Thymus (tissue), 11 donors: ENCODE results near the gene SRPRB. TPM values are rescaled to one million over a fixed set of nuclear protein-coding genes. Genes with fewer than 3 reads are reported as not detected.

Experiments used
- DNase-seq, 9 donors: peaks; one replicate each; pipeline ENCODE4 v3.0.0-alpha.2; 2013; ENCODE audit warnings: low spot score in 9 of 9, low read depth in 6 of 9, missing footprints in 1 of 9
- H3K27ac ChIP-seq, 2 donors: one replicate each; pipeline ENCODE4 v1.5.1; 2013; ENCODE audit warnings: control low read depth in 1 of 2, low read depth in 1 of 2, low read length in 1 of 2, mild to moderate bottlenecking in 1 of 2, moderate library complexity in 1 of 2
- H3K27me3 ChIP-seq, 2 donors: one replicate each; pipeline ENCODE4 v1.5.1; 2013; ENCODE audit warnings: low read length in 1 of 2; ENCODE audit not compliant: control insufficient read depth in 2 of 2, insufficient read depth in 1 of 2
- H3K36me3 ChIP-seq, 2 donors: one replicate each; pipeline ENCODE4 v1.5.1; 2013; ENCODE audit warnings: low read length in 1 of 2, mild to moderate bottlenecking in 1 of 2, moderate library complexity in 1 of 2; ENCODE audit not compliant: control insufficient read depth in 2 of 2, insufficient read depth in 2 of 2
- H3K4me1 ChIP-seq, 2 donors: one replicate each; pipeline ENCODE4 v1.5.1; 2013; ENCODE audit warnings: low read length in 2 of 2; ENCODE audit not compliant: control insufficient read depth in 2 of 2, insufficient read depth in 2 of 2
- H3K4me3 ChIP-seq, 2 donors: one replicate each; pipeline ENCODE4 v1.5.1; 2013; ENCODE audit warnings: low read length in 2 of 2, control low read depth in 1 of 2, mild to moderate bottlenecking in 1 of 2
- H3K9me3 ChIP-seq, 2 donors: one replicate each; pipeline ENCODE4 v1.5.1; 2013; ENCODE audit warnings: low read length in 1 of 2, mild to moderate bottlenecking in 1 of 2; ENCODE audit not compliant: control insufficient read depth in 2 of 2, insufficient read depth in 1 of 2
- WGBS: extraction: QIAGEN DNeasy Blood & Tissue Kit; methylation state at CpG from one replicate; pipeline ENCODE4 v1.1.7; 2013; 5-methylcytosine and 5-hydroxymethylcytosine counted together
- polyA plus RNA-seq: library from polyadenylated mRNA; stranded (reverse); fragments of 200-250 nt; gene quantifications from one replicate; pipeline ENCODE4 v1.2.3, GENCODE V29; 2013
- total RNA-seq: library from RNA; stranded (reverse); fragments of 120-200 nt; gene quantifications from one replicate; pipeline ENCODE4 v1.2.4, GENCODE V29; 2013
- donor health status: healthy.

SRPRB gene
- total and polyA plus RNA-seq, 2 donors, result 17.7 to 28.0 TPM

GRCh38 chr3:133821767-133822638 lies 16.4 kb downstream of the SRPRB start:
- no peak overlapping the region for H3K4me3 ChIP-seq
- H3K9me3 ChIP-seq, result no peaks in the 10 kb centered on the region
- peaks cover 23 to 46% of the 10 kb centered on the region in 2 donors for H3K36me3 ChIP-seq
- no peaks in the 10 kb centered on the region for H3K27me3 ChIP-seq
- no peaks in the 10 kb centered on the region for H3K4me1 ChIP-seq
- H3K27ac ChIP-seq, result no peak overlapping the region
- DNase-seq, result no peak
- WGBS, result 95% methylated on average over 8 of the region's 8 CpGs

DNA sequence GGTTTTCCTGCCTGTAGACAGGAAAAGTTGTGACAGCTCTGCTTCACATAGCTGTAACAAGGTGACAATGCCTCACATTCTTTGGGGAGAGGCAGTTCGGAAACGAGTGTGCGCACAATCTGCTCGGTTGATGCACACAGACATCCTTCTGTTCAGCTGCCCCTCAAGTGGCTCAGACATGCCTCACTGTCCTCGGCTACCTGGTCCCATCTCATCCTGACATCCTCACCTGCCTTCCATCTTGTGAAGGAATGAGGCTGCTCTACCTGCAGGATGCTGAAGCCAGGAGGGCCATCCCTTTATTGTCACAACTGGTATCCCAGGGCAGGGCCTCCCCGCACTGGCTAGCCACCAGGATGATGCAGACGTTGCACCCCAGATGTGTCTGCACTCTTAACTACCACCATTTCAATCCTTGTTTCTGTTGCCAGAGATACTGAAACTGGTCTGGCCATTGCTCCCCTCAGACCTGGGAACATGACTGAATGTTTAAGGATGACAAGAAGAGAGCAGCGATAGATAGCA lies 19.4 kb downstream of the SRPRB start:
- no peaks in the 10 kb centered on the region for H3K9me3 ChIP-seq
- H3K27me3 ChIP-seq, result no peaks in the 10 kb centered on the region
- 92% methylated on average over 8 of the region's 8 CpGs for WGBS
- no peak for DNase-seq
- H3K36me3 ChIP-seq, result peaks cover 15 to 31% of the 10 kb centered on the region in 2 donors
- H3K4me3 ChIP-seq, result no peak overlapping the region
- no peaks in the 10 kb centered on the region for H3K4me1 ChIP-seq
- H3K27ac ChIP-seq, result no peak overlapping the region

DNA sequence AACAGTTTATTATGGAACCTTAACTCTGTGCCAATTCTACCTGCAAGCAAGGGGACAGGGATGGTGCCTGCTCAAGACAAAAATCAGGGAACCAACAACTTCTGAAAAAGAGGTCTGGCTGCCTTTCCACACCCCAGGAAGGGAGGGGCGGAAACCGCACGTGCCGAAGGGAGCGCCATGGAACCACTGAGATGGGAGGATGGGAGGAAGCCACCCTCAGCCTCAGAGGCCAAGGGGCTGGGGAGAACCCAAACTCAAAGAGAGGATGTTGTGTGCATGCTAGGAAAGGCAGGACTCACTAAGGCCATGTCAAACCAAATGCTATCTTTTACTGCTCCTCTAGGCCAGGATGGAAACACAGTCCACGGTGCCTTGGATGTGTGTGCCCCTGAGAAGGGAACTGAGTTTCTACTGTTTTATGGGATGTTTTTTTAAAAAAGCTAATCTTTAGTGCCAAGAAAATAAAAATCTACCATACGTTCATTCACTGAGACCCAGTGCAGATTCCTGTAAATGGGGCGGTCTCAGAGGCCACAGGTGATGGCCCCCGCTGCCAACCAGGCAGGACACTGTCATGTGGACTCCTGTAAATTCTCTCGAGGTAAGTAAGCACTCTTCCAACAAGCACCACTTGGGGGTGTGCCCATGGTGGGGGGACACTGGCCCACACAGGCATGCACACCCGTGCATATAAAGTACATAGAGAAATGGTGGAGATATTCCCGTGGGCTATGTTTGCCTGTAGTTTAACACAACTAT lies 20.5 kb downstream of the SRPRB start:
- WGBS, result 96% methylated on average over 12 of the region's 12 CpGs
- H3K36me3 ChIP-seq, result peaks cover 7 to 20% of the 10 kb centered on the region in 2 donors

DNA sequence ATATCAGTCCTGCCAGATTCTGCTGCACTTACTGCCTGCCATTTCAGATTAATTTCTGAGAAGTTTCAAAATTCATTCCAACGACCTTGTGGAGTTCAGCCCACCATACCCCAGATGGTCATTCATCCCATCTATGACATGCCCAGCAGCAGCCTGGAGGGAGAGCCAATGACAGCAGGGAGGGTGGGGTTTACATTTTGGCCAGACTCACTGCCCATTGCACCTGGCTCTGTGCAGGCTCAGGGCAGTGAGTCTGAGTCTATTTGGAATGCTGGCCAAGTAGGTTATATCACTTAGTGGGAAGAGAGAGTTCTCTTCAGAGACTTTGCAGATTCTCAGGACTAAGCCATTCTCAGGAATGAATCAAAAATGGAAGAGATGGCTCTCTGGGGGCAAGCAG lies 21.5 kb downstream of the SRPRB start:
- Histone ChIP-seq H3K4me3 (no peak overlapping the region), H3K27me3 (no peaks in the 10 kb centered on the region), H3K27ac (no peak overlapping the region), H3K36me3 (peaks cover 7 to 10% of the 10 kb centered on the region in 2 donors), H3K9me3 (no peaks in the 10 kb centered on the region), H3K4me1 (no peaks in the 10 kb centered on the region)
- 84% methylated on average over 1 of the region's 1 CpG for WGBS
- DNase-seq, result no peak

More for the DNA sequence above, 20.5 kb downstream of the SRPRB start:
- Histone ChIP-seq H3K4me1 (no peaks in the 10 kb centered on the region), H3K4me3 (no peak overlapping the region), H3K9me3 (no peaks in the 10 kb centered on the region), H3K27me3 (no peaks in the 10 kb centered on the region), H3K27ac (no peak overlapping the region)
- no peak for DNase-seq

- peaks cover 5 to 6% of the 10 kb centered on the region in 2 donors for H3K36me3 ChIP-seq
- DNase-seq, result no peak
- H3K9me3 ChIP-seq, result no peaks in the 10 kb centered on the region
- no peak overlapping the region for H3K4me3 ChIP-seq
- 94% methylated on average over 4 of the region's 4 CpGs for WGBS
- H3K27ac ChIP-seq, result no peak overlapping the region
- H3K4me1 ChIP-seq, result no peaks in the 10 kb centered on the region
- H3K27me3 ChIP-seq, result no peaks in the 10 kb centered on the region
Observed at GRCh38 chr3:133827684-133828083, 22.1 kb downstream of the SRPRB start.

DNA sequence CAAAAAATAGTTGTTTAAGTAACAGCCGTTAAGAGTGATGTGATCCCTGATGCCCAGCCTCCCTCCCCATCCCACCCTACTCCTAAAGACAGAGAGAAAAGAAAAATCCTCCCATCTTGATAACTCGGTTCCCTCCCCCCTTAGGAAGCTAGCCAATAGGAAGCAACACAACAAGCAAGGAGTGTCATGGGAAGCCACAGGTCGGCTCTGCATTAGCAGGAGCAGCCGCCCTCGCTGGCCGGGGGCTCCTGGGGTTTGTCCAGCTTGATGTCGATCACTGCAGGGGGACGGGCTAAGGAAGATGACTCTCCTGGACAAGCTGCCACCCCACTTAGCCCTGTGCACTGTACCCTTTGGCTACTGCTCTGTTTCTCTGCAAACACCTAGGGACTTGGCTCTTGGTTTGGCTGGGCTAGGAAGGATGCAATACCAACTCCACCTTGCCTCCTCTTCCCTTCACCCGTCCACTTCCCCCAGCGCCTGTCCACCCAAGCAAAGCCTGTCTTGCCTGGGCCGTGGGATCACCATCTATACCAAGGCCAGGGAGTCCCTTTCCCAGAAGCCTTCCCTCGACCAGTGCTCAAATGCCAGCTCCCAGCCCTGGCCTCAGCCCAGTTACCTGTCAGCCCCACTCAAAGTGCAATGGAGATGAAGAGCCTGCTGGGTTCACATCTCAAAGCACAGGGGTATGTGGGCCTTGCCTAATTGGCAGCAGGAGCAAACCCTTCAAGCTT lies 23.1 kb downstream of the SRPRB start:
- H3K4me3 ChIP-seq, result no peak overlapping the region
- H3K36me3 ChIP-seq, result peaks cover 0 to 2% of the 10 kb centered on the region in 2 donors
- no peaks in the 10 kb centered on the region for H3K27me3 ChIP-seq
- H3K4me1 ChIP-seq, result no peaks in the 10 kb centered on the region
- 94% methylated on average over 12 of the region's 12 CpGs for WGBS
- no peak for DNase-seq
- H3K27ac ChIP-seq, result no peak overlapping the region
- H3K9me3 ChIP-seq, result no peaks in the 10 kb centered on the region

DNA sequence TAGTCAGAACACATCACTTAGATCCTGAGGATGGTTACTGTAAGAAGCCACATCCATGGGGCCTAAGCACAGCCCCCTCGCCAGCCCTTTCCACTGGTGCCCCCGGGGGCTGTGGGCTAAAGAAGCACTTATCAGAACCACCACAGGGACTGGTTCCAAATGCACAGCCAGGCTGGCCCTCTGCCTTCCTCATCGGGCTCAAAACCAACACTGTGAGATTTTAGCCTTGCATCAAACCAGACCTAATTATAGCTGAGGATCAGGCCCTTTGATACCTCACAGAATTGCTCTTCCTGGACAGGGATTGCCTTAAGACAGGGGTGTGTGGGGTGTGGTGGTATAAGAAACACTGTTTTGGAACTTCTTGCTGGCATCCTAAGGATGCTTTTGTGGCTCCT lies 23.7 kb downstream of the SRPRB start:
- no peak for DNase-seq
- 93% methylated on average over 3 of the region's 3 CpGs for WGBS
- Histone ChIP-seq H3K4me1 (no peaks in the 10 kb centered on the region), H3K9me3 (no peaks in the 10 kb centered on the region), H3K36me3 (peaks cover 0 to 2% of the 10 kb centered on the region in 2 donors), H3K4me3 (no peak overlapping the region), H3K27ac (no peak overlapping the region), H3K27me3 (no peaks in the 10 kb centered on the region)

DNA sequence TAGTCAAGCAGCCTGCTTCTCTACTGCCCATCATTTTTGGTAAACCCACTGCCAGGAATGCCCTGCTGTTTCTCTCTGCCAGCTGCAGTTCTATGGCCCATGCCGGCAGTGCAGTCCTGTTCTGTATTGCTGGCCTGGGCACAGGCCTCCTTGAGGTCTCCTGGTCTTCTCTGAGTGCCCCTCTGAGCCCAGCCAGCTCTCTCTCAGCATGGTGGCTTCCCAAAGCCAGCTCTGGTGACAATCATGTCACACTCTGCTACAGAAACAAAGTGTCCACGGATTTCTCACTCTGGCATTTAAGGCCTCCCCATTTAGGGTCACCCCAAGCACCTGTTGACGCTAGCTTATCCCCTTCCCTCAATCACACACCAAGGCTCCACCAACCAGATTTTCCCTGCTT lies 24.5 kb downstream of the SRPRB start:
- Histone ChIP-seq H3K9me3 (no peaks in the 10 kb centered on the region), H3K36me3 (peaks cover 0 to 2% of the 10 kb centered on the region in 2 donors), H3K27ac (no peak overlapping the region), H3K4me3 (no peak overlapping the region), H3K27me3 (no peaks in the 10 kb centered on the region), H3K4me1 (no peaks in the 10 kb centered on the region)
- no peak for DNase-seq
- WGBS, result 91% methylated on average over 3 of the region's 3 CpGs
